ENCODE results near the gene NUTF2.
"Not testable (repeated sequence)": the region's sequence is repeated elsewhere in the genome, so short reads cannot be mapped to it uniquely, and the experiment has no call there.

Gene NUTF2

GRCh38 chr16:67833030-67833414 lies 13.7 kb upstream of the NUTF2 start:
- no peak for DNase-seq
- no peaks in the 10 kb centered on the region for H3K9me3 ChIP-seq
- peak overlapping the region; percentile 88 for H3K4me3 ChIP-seq (ENCODE audit: low read depth, low read length)
- no peaks in the 10 kb centered on the region for H3K4me1 ChIP-seq
- no peaks in the 10 kb centered on the region for H3K27me3 ChIP-seq
- peaks cover 26% of the 10 kb centered on the region for H3K36me3 ChIP-seq
- no peak for TF ChIP-seq CTCF (IDR thresholded peaks at IDR 0.05; ENCODE audit: low read depth, low read length)

GRCh38 chr16:67833415-67834241 lies 13.1 kb upstream of the NUTF2 start:
- no peaks in the 10 kb centered on the region for H3K4me1 ChIP-seq
- H3K27me3 ChIP-seq: no peaks in the 10 kb centered on the region
- peak; percentile 97 for DNase-seq
- TF ChIP-seq CTCF (IDR thresholded peaks at IDR 0.05; ENCODE audit: low read depth, low read length): no peak
- H3K9me3 ChIP-seq: no peaks in the 10 kb centered on the region
- peak overlapping the region; percentile 88 for H3K4me3 ChIP-seq (ENCODE audit: low read depth, low read length)
- H3K36me3 ChIP-seq: peaks cover 23% of the 10 kb centered on the region

GRCh38 chr16:67834242-67834614 lies 12.5 kb upstream of the NUTF2 start:
- no peak for DNase-seq
- Histone ChIP-seq H3K9me3 (no peaks in the 10 kb centered on the region), H3K4me3 (ENCODE audit: low read depth, low read length) (peak overlapping the region; percentile 88), H3K27me3 (no peaks in the 10 kb centered on the region), H3K36me3 (peaks cover 23% of the 10 kb centered on the region), H3K4me1 (no peaks in the 10 kb centered on the region)
- TF ChIP-seq CTCF (IDR thresholded peaks at IDR 0.05; ENCODE audit: low read depth, low read length): no peak

- not testable (repeated sequence) for H3K4me3 ChIP-seq (ENCODE audit: low read depth, low read length); H3K9me3 ChIP-seq; H3K4me1 ChIP-seq; H3K36me3 ChIP-seq; DNase-seq; H3K27me3 ChIP-seq
Measured at GRCh38 chr16:67837190-67837589, 9.5 kb upstream of the NUTF2 start.

GRCh38 chr16:67837811-67838210 lies 8.9 kb upstream of the NUTF2 start:
- DNase-seq: no peak
- Histone ChIP-seq H3K9me3 (no peaks in the 10 kb centered on the region), H3K4me3 (ENCODE audit: low read depth, low read length) (no peak overlapping the region), H3K27me3 (no peaks in the 10 kb centered on the region), H3K36me3 (no peaks in the 10 kb centered on the region), H3K4me1 (no peaks in the 10 kb centered on the region)
- TF ChIP-seq CTCF (IDR thresholded peaks at IDR 0.05; ENCODE audit: low read depth, low read length): no peak

GRCh38 chr16:67841198-67841815 lies 5.4 kb upstream of the NUTF2 start:
- Histone ChIP-seq H3K4me1 (no peaks in the 10 kb centered on the region), H3K36me3 (no peaks in the 10 kb centered on the region), H3K9me3 (no peaks in the 10 kb centered on the region), H3K27me3 (no peaks in the 10 kb centered on the region), H3K4me3 (ENCODE audit: low read depth, low read length) (peak overlapping the region; percentile 92)
- TF ChIP-seq CTCF (IDR thresholded peaks at IDR 0.05; ENCODE audit: low read depth, low read length): no peak
- no peak for DNase-seq

Data from BE2C (cell line).